HepG2 (cell line): ENCODE data around the gene DVL3. TPM values are rescaled to one million over a fixed set of nuclear protein-coding genes. Genes with fewer than 3 reads are reported as not detected.

Experiments
- ATAC-seq: fragments of 200-7000 bp; cut with Tn5 transposase; 3 replicates; pipeline ENCODE4 v1.9.1; 2020; ENCODE audit warnings: mild to moderate bottlenecking, moderate library complexity
- BruUV-seq: library from RNA; stranded (reverse); fragments of 400-500 nt; replicated peaks from 2 replicates; lab custom pipeline; 2021; lab: Mats Ljungman, UMichigan
- CTCF ChIA-PET: fragments of 300-600 bp; formaldehyde crosslinking; extraction: SDS; loops from one replicate; lab custom pipeline; 2021; ENCODE audit warnings: low total read pairs, inconsistent platforms, low intra/inter-chr PET ratio; lab: Yijun Ruan, JAX
- POLR2A ChIA-PET: fragments of 350-600 bp; sonication (Branson Sonifier 250); formaldehyde crosslinking; loops from one replicate; lab custom pipeline; 2020; ENCODE audit warnings: antibody characterized with exemption, inconsistent platforms; lab: Yijun Ruan, JAX
- DNase-seq: peaks from one replicate; pipeline ENCODE4 v3.0.0-alpha.2; 2015; ENCODE audit warnings: low spot score
- FAIRE-seq: peaks from 3 replicates; lab custom pipeline; 2011; peaks lifted over from hg19 to GRCh38; lab: Jason Lieb, UNC
- H2AFZ ChIP-seq: one replicate; pipeline ENCODE4 v1.6.1; 2011; ENCODE audit warnings: low read length, inconsistent platforms
- H3K27ac ChIP-seq: fragments of 300-600 bp; 3 replicates; pipeline ENCODE4 v1.8.0; 2011; ENCODE audit warnings: mixed run types, mild to moderate bottlenecking, mixed read lengths, low read length, inconsistent platforms; ENCODE audit not compliant: insufficient read depth; ENCODE audit errors: extremely low read length
- H3K27me3 ChIP-seq, 2 experiments: fragments of 200-600 bp in 1 of 2; 2 replicates in 1 of 2; 3 replicates in 1 of 2; pipeline versions ENCODE4 v1.6.0 to v1.8.0; 2011; ENCODE audit warnings: low read length in 2 of 2, mild to moderate bottlenecking in 2 of 2, moderate library complexity in 2 of 2, inconsistent platforms in 1 of 2; ENCODE audit not compliant: insufficient read depth in 2 of 2, control insufficient read depth in 1 of 2
- H3K36me3 ChIP-seq, 2 experiments: fragments of 200-600 bp in 1 of 2; replicated peaks in 1 of 2; 2 replicates in 1 of 2; 3 replicates in 1 of 2; pipeline versions ENCODE4 v1.5.1 to v1.8.0; 2011; ENCODE audit warnings: low read length in 2 of 2, inconsistent platforms in 1 of 2; ENCODE audit not compliant: insufficient read depth in 2 of 2, control insufficient read depth in 1 of 2
- H3K4me1 ChIP-seq: 2 replicates; pipeline ENCODE4 v1.5.1; 2012; ENCODE audit warnings: low read length, inconsistent platforms; ENCODE audit not compliant: insufficient read depth
- H3K4me2 ChIP-seq: 2 replicates; pipeline ENCODE4 v1.6.0; 2011; ENCODE audit warnings: low read depth, low read length, inconsistent platforms
- H3K4me3 ChIP-seq, 3 experiments: fragments of 200-600 bp in 1 of 3; sonication (generic), shearing (Covaris generic) in 1 of 3; replicated peaks in 1 of 3; 2 replicates each; pipeline ENCODE4 v1.5.1; 2011 to 2016; ENCODE audit warnings: low read length in 3 of 3, inconsistent platforms in 2 of 3, low read depth in 2 of 3, mild to moderate bottlenecking in 2 of 3, control low read depth in 1 of 3, mixed read lengths in 1 of 3; ENCODE audit not compliant: insufficient read depth in 1 of 3
- H3K79me2 ChIP-seq: one replicate; pipeline ENCODE4 v1.6.1; 2011; ENCODE audit warnings: low read length, inconsistent platforms; ENCODE audit not compliant: insufficient read depth
- H3K9ac ChIP-seq: 2 replicates; pipeline ENCODE4 v1.6.0; 2011; ENCODE audit warnings: mild to moderate bottlenecking, low read depth, low read length, inconsistent platforms; ENCODE audit not compliant: insufficient read depth
- H3K9me3 ChIP-seq: 2 replicates; pipeline ENCODE4 v1.5.1; 2012; ENCODE audit warnings: mild to moderate bottlenecking, low read length
- H4K20me1 ChIP-seq: 2 replicates; pipeline ENCODE4 v1.6.0; 2011; ENCODE audit warnings: inconsistent platforms, mild to moderate bottlenecking, low read length, moderate library complexity; ENCODE audit not compliant: insufficient read depth
- AGO2 ChIP-seq: fragments of 200-400 bp; formaldehyde crosslinking; optimal IDR thresholded peaks from 2 replicates; pipeline ENCODE3; 2017; ENCODE audit warnings: mild to moderate bottlenecking, low read depth, low read length, moderate library complexity
- ARID5B ChIP-seq: IDR thresholded peaks from 2 replicates; pipeline ENCODE4 v1.4.0; 2020; ENCODE audit warnings: mild to moderate bottlenecking, missing genetic modification reagents
- ELF1 ChIP-seq: sonication (generic); formaldehyde crosslinking; IDR thresholded peaks from 2 replicates; pipeline ENCODE4 v1.4.0; 2020; ENCODE audit warnings: missing genetic modification reagents
- ELF3 ChIP-seq: IDR thresholded peaks from 2 replicates; pipeline ENCODE4 v1.6.1; 2016; ENCODE audit warnings: missing genetic modification reagents, missing compliant biosample characterization
- HMGXB4 ChIP-seq, 2 experiments: sonication (generic) in 1 of 2; formaldehyde crosslinking in 1 of 2; IDR thresholded peaks; 2 replicates each; pipeline versions ENCODE4 v1.4.0 to v1.6.1; 2018 to 2020; ENCODE audit warnings: missing genetic modification reagents in 2 of 2, borderline replicate concordance in 1 of 2, low read depth in 1 of 2, mild to moderate bottlenecking in 1 of 2, missing biosample characterization in 1 of 2
- HNRNPH1 ChIP-seq: fragments of 200-400 bp; formaldehyde crosslinking; optimal IDR thresholded peaks from 2 replicates; pipeline ENCODE3; 2017; ENCODE audit warnings: mild to moderate bottlenecking, low read depth, low read length
- IKZF5 ChIP-seq: IDR thresholded peaks from 2 replicates; pipeline ENCODE4 v1.6.1; 2018; ENCODE audit warnings: missing genetic modification reagents, mild to moderate bottlenecking, missing compliant biosample characterization
- KDM5B ChIP-seq: sonication (generic); formaldehyde crosslinking; IDR thresholded peaks from 2 replicates; pipeline ENCODE4 v1.4.0; 2020; ENCODE audit warnings: missing genetic modification reagents, mild to moderate bottlenecking, borderline replicate concordance
- KLF12 ChIP-seq: sonication (generic); formaldehyde crosslinking; IDR thresholded peaks from 2 replicates; pipeline ENCODE4 v1.4.0; 2020; ENCODE audit warnings: missing genetic modification reagents, borderline replicate concordance
- PRPF4 ChIP-seq: fragments of 200-400 bp; formaldehyde crosslinking; IDR thresholded peaks from 2 replicates; pipeline ENCODE4 v1.6.1; 2016; ENCODE audit warnings: low read length, low read depth; ENCODE audit not compliant: poor library complexity, severe bottlenecking
- SALL2 ChIP-seq: sonication (generic); formaldehyde crosslinking; IDR thresholded peaks from 2 replicates; pipeline ENCODE4 v1.8.1; 2023; ENCODE audit warnings: mild to moderate bottlenecking, missing genetic modification reagents, inconsistent platforms
- TEF ChIP-seq: sonication (generic); formaldehyde crosslinking; IDR thresholded peaks from 2 replicates; pipeline ENCODE4 v1.5.0; 2020; ENCODE audit warnings: missing genetic modification reagents
- ZNF430 ChIP-seq: sonication (generic); formaldehyde crosslinking; IDR thresholded peaks from 2 replicates; pipeline ENCODE4 v1.9.0; 2021; ENCODE audit warnings: mild to moderate bottlenecking, missing genetic modification reagents
- ZNF569 ChIP-seq: sonication (generic); formaldehyde crosslinking; IDR thresholded peaks from 2 replicates; pipeline ENCODE4 v1.5.0; 2020; ENCODE audit warnings: mild to moderate bottlenecking, missing genetic modification reagents, moderate library complexity, borderline replicate concordance
- WGBS: methylation state at CpG from one replicate; pipeline ENCODE4 v1.1.6; 2017; ENCODE audit warnings: low lambda C conversion rate; 5-methylcytosine and 5-hydroxymethylcytosine counted together
- in situ Hi-C: cut with HindIII; loops from 2 replicates; pipeline ENCODE4 v1.10.0; 2017; ENCODE audit warnings: low pct_unique_long_range_greater_than_20kb; ENCODE audit not compliant: extremely low pct_ligation_motif_present
- intact Hi-C: fragments of 100-400 bp; cut with micrococcal nuclease; formaldehyde crosslinking; loops from one replicate; pipeline ENCODE4 v1.10.0; 2022; ENCODE audit not compliant: unreplicated experiment
- polyA plus RNA-seq, 8 experiments: library from polyadenylated mRNA; depleted of rRNA in 3 of 8; stranded (reverse) in 7 of 8; unstranded in 1 of 8; fragments of >200 nt; fragmentation: Illumina TruSeq in 4 of 8; extraction: Trizol in 4 of 8; gene quantifications; 2 replicates each; pipeline versions ENCODE4 v1.2.1 to v1.2.3, GENCODE V29; 2011 to 2016; ENCODE audit warnings: low read depth in 4 of 8, missing spikeins in 1 of 8, mixed read lengths in 1 of 8; ENCODE audit not compliant: insufficient read depth in 1 of 8
- total RNA-seq, 5 experiments: library from RNA; depleted of rRNA; stranded (reverse); fragments of >200 nt; fragmentation: Illumina TruSeq; extraction: Trizol; gene quantifications; 2 replicates each; pipeline ENCODE4 v1.2.3, GENCODE V29; 2016; ENCODE audit warnings: low read depth in 1 of 5

Gene DVL3
- total and polyA plus RNA-seq, 2 of the 13 experiments (the other 11 are each of a cell fraction or from before 2014, with no cell fraction given): 29.0 to 36.1 TPM

GRCh38 chr3:184185461-184186183 is 30.4 kb downstream of the DVL3 start:
- ChIA-PET POLR2A (interaction anchor here (0.6 to 1.6 kb wide), 16 partner anchors 9 to 301 kb away, joined by 3 to 23 read pairs (median 4); partner anchors contain the start of genes AP2M1, DVL3, EEF1AKMT4 and EIF2B5), CTCF (no interaction called here)
- H3K4me3 ChIP-seq: peak overlapping the region; percentile 80 to 95 (median 93); a peak in 5 of 6 replicates
- DNase-seq: peak; percentile 97
- H3K4me1 ChIP-seq: peaks cover 25% of the 10 kb centered on the region
- no peaks in the 10 kb centered on the region; a peak in 1 of 5 replicates for H3K27me3 ChIP-seq
- H2AFZ ChIP-seq: no peak overlapping the region
- peaks cover 40 to 64% of the 10 kb centered on the region in 2 experiments for H3K36me3 ChIP-seq
- peak overlapping the region; percentile 88 for H3K9ac ChIP-seq
- peaks cover 4% of the 10 kb centered on the region; the same call in 1 of the 2 replicates for H4K20me1 ChIP-seq
- H3K27ac ChIP-seq: peak overlapping the region; percentile 85
- H3K9me3 ChIP-seq: no peaks in the 10 kb centered on the region
- in situ Hi-C loops: no loop called here
- H3K79me2 ChIP-seq: peaks cover 32% of the 10 kb centered on the region
- peak; percentile 94 for ATAC-seq
- WGBS: 82% methylated on average over 14 of the region's 55 CpGs
- peak; percentile 85 for FAIRE-seq
- BruUV-seq: TSS peak; percentile 95
- H3K4me2 ChIP-seq: peak overlapping the region; percentile 90
- intact Hi-C loops: loop anchor here (1.0 to 5.0 kb wide), 2 partner anchors 38 to 290 kb away; no protein-coding TSS in a partner anchor
- TF ChIP-seq AGO2: peak; percentile 92
- no peak for TF ChIP-seq KLF12
- TF ChIP-seq ELF3: peak; percentile 82
- TF ChIP-seq ELF1 (CRISPR knock-in tag): peak; percentile 91
- 0 out of 2 replicates have a peak, but pooled peaks have one; percentile 71 for TF ChIP-seq KDM5B (CRISPR knock-in tag)
- no peak for TF ChIP-seq PRPF4
- TF ChIP-seq SALL2 (CRISPR knock-in tag): peak; percentile 29; the same call in 1 of the 2 replicates
- peak; percentile 70 for TF ChIP-seq HNRNPH1
- peak; percentile 70 for TF ChIP-seq IKZF5 (CRISPR knock-in tag)
- TF ChIP-seq ZNF569: no peak
- peak; percentile 91 for TF ChIP-seq ZNF430 (CRISPR knock-in tag)
- TF ChIP-seq ARID5B (CRISPR knock-in tag): peak; percentile 48; the same call in 1 of the 2 replicates
- no peak for TF ChIP-seq TEF (CRISPR knock-in tag)
- 0 out of 4 replicates have a peak, but pooled peaks have one; percentile 13 to 32 for TF ChIP-seq HMGXB4 (CRISPR knock-in tag; IDR thresholded peaks at IDR 0.05; ENCODE audit: borderline replicate concordance in 1 of 2, low read depth in 1 of 2)
